Measurements from ENCODE around the gene ZNF831.

The ZNF831 gene

DNA sequence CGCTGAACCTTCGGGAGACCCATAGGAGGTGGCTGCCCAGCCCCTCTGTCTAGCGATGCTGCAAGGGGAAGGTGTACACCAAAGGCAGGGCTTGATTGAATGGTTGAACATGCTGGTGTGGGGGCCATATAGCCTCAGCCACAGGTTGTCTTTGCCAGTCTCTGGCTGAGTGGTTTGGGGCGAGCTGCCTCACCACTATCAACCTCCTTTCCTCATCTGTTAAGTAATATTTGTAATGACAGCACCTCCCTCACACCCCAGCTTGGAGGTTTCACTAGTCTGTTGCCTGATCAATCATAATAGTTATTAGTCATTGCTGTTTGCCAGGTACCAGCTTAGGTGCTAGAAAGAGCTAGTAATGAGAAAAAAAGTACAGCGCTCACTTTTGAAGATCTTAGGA is 11.8 kb upstream of the ZNF831 start:
- TF ChIP-seq, protein P1, sequence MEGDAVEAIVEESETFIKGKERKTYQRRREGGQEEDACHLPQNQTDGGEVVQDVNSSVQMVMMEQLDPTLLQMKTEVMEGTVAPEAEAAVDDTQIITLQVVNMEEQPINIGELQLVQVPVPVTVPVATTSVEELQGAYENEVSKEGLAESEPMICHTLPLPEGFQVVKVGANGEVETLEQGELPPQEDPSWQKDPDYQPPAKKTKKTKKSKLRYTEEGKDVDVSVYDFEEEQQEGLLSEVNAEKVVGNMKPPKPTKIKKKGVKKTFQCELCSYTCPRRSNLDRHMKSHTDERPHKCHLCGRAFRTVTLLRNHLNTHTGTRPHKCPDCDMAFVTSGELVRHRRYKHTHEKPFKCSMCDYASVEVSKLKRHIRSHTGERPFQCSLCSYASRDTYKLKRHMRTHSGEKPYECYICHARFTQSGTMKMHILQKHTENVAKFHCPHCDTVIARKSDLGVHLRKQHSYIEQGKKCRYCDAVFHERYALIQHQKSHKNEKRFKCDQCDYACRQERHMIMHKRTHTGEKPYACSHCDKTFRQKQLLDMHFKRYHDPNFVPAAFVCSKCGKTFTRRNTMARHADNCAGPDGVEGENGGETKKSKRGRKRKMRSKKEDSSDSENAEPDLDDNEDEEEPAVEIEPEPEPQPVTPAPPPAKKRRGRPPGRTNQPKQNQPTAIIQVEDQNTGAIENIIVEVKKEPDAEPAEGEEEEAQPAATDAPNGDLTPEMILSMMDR (IDR thresholded peaks at IDR 0.05) = no peak
- no peak overlapping the region for H3K27ac ChIP-seq
- H3K4me3 ChIP-seq = no peak overlapping the region
- no peak for DNase-seq (ENCODE audit: low spot score)

DNA sequence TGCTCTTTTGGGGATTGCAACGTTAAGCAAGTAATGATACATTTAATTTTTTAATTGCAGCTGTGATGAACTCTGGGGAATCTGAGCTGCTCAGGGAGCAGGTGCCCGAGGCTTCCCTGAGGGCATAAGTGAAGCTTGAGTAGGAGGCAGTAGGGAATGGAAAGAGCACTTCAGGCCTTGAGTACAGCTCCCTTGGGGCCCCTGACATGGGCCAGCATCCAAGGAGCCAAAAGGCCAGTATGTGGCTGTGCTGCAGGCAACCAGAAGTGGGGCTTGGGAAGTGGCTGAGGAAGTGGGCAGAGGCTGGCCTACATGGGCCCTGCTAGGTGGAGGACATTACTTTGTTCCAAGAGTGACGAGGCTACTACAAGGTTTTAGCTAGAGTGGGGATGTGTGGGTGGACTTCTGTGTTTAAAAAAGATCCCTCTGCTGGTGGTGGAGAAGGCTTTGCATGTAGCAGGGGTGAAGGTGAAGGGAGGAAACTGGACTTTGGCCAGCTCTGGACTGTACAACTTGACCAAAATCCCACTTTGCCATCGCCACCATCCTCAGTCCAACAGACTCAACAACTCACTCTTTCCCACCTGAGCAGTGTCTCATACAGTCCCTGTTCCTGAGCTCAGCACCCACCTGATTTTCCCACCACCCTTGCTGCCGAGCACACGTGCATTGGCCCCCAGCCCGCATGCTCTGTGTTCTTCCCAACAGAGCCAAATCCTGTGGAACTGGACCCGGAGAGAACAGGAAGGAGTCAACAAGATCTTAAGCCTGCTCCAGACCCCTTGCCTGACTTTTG is 10.9 kb upstream of the ZNF831 start:
- Histone ChIP-seq H3K27ac (peak overlapping the region in 1 of 2 donors; percentile 56), H3K4me3 (peak overlapping the region; percentile 41)
- no peak for DNase-seq (ENCODE audit: low spot score)
- TF ChIP-seq, protein P1 (IDR thresholded peaks at IDR 0.05) = no peak

DNA sequence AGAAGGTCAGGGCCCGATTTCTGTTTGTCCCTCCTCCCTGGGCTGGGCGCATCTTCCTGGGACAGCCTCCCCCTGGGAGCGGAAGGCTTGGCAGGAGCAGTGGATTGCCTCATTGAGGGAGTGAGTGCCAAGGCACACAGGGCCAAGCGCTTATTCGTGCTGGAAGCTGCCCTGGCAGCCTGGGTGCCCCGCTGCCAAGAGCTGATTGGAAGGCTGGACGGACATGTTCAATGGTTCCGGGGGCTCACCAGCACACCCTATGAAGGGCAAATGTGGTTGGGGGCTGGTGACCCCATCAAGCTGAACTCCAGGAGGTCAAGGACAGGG is 10.3 kb upstream of the ZNF831 start:
- DNase-seq (ENCODE audit: low spot score) = peak; percentile 81
- TF ChIP-seq, protein P1 (IDR thresholded peaks at IDR 0.05) = no peak
- peak overlapping the region in 1 of 2 donors; percentile 56 for H3K27ac ChIP-seq
- peak overlapping the region; percentile 41 for H3K4me3 ChIP-seq

DNA sequence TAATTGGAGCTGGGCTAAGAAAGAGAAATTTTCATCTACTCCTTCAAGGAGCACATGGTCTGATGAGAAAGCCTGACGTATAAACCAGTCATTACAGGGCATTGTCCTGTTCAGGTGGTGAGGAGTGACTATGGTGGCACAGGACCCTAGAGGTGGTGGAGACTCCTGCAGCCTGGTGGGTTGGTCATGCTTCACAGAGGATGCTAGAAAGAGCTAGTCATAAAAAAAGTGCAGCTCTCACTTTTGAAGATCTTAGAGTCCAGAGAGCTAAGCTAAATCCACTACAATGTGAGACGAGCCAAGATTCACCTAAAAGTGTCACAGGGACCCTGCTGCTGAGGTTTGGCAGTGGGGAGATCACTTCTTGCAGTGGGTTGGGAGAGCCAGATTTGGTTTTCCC is 9.8 kb upstream of the ZNF831 start:
- TF ChIP-seq, protein P1 (IDR thresholded peaks at IDR 0.05) = no peak
- peak overlapping the region in 1 of 2 donors; percentile 56 for H3K27ac ChIP-seq

DNA sequence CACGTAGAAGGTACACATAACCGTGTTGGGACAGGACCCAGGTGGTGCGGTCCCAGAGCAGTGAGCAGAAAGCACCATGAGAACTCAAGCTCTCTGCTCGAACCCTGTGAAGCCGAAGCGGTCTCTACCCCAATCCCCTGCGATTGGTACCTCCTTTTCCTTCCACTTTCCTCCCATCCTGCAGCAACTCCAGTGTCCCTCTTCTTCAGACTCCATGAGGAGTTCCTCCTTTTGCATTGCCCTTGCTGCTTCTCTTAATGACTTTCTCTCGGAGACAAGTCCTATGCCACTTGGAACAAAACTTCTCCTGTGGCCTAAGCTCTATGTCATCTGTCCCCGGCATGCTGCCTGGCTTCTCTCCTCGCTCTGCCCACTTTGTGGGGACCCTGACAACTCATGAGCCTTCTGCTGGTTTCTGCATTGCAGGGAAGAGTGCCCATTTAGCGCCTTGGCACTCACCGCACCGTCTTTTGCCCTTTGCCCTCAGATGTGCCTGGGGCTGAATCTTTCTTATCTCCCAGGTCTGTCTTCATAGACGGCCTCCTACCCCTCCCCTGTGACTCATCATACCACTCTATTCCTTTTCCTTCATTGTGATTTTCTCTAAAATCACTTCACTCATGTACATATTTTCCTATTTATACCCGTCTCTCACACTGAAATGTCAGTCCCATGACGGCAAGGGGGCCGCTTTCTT is 9.2 kb upstream of the ZNF831 start:
- Histone ChIP-seq H3K27ac (no peak overlapping the region), H3K4me3 (no peak overlapping the region)
- no peak for DNase-seq (ENCODE audit: low spot score)
- TF ChIP-seq, protein P1 (IDR thresholded peaks at IDR 0.05) = no peak

More for the DNA sequence above, 9.8 kb upstream of the ZNF831 start:
- DNase-seq (ENCODE audit: low spot score) = no peak
- peak overlapping the region; percentile 41 for H3K4me3 ChIP-seq

DNA sequence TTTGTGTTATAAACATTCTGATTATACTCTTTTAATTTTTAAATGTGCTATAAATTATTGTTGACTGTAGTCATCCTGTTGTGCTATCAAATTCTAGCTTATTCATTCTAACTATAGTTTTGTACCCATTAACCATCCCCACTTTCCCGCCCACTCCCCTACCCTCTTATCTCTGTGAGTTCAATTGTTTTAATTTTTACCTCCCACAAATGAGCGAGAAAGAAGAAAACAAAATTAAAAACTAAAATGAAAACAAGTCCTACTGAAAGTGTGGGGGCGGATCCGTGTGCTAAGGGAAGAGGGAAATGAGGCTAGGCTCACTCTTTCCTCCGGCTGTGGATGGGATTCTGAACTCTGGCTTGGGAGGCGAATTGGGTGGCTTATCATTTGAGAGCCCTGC is 6.6 kb upstream of the ZNF831 start:
- TF ChIP-seq, protein P1 (IDR thresholded peaks at IDR 0.05) = no peak
- no peak overlapping the region for H3K4me3 ChIP-seq
- no peak for DNase-seq (ENCODE audit: low spot score)
- H3K27ac ChIP-seq = no peak overlapping the region

DNA sequence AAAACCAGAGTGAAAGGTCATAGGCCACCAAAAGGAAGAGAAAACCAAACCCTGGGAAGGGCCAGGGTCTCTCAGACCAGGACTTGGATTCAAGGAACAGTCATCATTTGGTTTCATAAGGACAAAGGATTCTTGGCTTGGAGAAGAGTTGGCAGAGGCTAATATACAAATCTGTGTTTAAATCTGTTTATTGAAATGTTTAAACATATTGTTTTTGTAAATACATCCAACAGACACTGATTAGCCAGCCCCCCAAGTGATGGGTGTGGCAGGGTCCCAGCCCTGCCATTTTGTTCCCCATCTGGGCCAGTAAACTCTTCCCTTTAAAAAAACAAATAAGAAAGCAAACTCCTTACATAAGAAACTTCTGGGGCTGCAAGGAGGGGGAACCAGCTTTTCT is 6.1 kb upstream of the ZNF831 start:
- Histone ChIP-seq H3K4me3 (no peak overlapping the region), H3K27ac (no peak overlapping the region)
- TF ChIP-seq, protein P1 (IDR thresholded peaks at IDR 0.05) = no peak
- DNase-seq (ENCODE audit: low spot score) = no peak
